ENCODE data around the gene MRPL14. TPM values are rescaled to one million over a fixed set of nuclear protein-coding genes. Genes with fewer than 3 reads are reported as not detected.

MRPL14 gene
- total and polyA plus RNA-seq, 3 donors from 2014 or later: 47.6 to 86.5 (median 53.5) TPM

- Histone ChIP-seq H3K27me3 (no peaks in the 10 kb centered on the region), H3K27ac (no peak overlapping the region), H3K4me3 (no peak overlapping the region), H3K4me1 (peaks cover 4% of the 10 kb centered on the region), H3K9me3 (no peaks in the 10 kb centered on the region), H3K36me3 (ENCODE audit: low read depth, missing control alignments) (no peaks in the 10 kb centered on the region)
- 77 to 85% methylated on average over 4 to 11 of the region's 11 CpGs for WGBS, 2 donors
- DNase-seq: no peak
- intact Hi-C loops (cut with DNase I; ENCODE audit: low total_unique reads): no loop called here
- no peak for TF ChIP-seq POLR2A (IDR thresholded peaks at IDR 0.05)
- TF ChIP-seq CTCF (IDR thresholded peaks at IDR 0.05): no peak
These were observed 46.4 kb downstream of the MRPL14 start for GRCh38 chr6:44080561-44081521.

- DNase-seq: no peak
- Histone ChIP-seq H3K4me3 (no peak overlapping the region), H3K27ac (no peak overlapping the region), H3K27me3 (no peaks in the 10 kb centered on the region), H3K36me3 (ENCODE audit: low read depth, missing control alignments) (no peaks in the 10 kb centered on the region), H3K4me1 (peaks cover 11% of the 10 kb centered on the region), H3K9me3 (no peaks in the 10 kb centered on the region)
- 79 to 93% methylated on average over 3 of the region's 3 CpGs for WGBS, 2 donors
- intact Hi-C loops (cut with DNase I; ENCODE audit: low total_unique reads): loop anchor here (10.0 kb wide), 1 partner anchor 415 kb away; no protein-coding TSS in a partner anchor
- TF ChIP-seq CTCF (IDR thresholded peaks at IDR 0.05): no peak
- TF ChIP-seq POLR2A (IDR thresholded peaks at IDR 0.05): no peak
These were observed 47.6 kb downstream of the MRPL14 start for GRCh38 chr6:44079672-44080071.

- DNase-seq: peak; percentile 80
- H3K4me1 ChIP-seq: peaks cover 16% of the 10 kb centered on the region
- intact Hi-C loops (cut with DNase I; ENCODE audit: low total_unique reads): loop anchor here (10.0 kb wide), 1 partner anchor 414 kb away; no protein-coding TSS in a partner anchor
These were observed 48.2 kb downstream of the MRPL14 start for GRCh38 chr6:44078827-44079671.

More at GRCh38 chr6:44078827-44079671, 48.2 kb downstream of the MRPL14 start:
- H3K9me3 ChIP-seq: no peaks in the 10 kb centered on the region
- no peaks in the 10 kb centered on the region for H3K27me3 ChIP-seq
- H3K27ac ChIP-seq: no peak overlapping the region
- no peak overlapping the region for H3K4me3 ChIP-seq
- TF ChIP-seq CTCF (IDR thresholded peaks at IDR 0.05) (peak; percentile 86 to 97 (median 92)), POLR2A (IDR thresholded peaks at IDR 0.05) (no peak)
- H3K36me3 ChIP-seq (ENCODE audit: low read depth, missing control alignments): no peaks in the 10 kb centered on the region
- WGBS, 2 donors: 39 to 46% methylated on average over 8 of the region's 8 CpGs

All from testis (tissue), 3 donors.